Esophagus muscularis mucosa (tissue), 4 donors: Measurements from ENCODE around the gene ELK3.

Experiments
- CTCF ChIP-seq, 3 experiments: fragments of 200-600 bp in 2 of 3; fragments of 450-650 bp in 1 of 3; sonication (generic) in 2 of 3; IDR thresholded peaks; one replicate each; pipeline ENCODE4 v1.5.1; 2017 to 2019; ENCODE audit warnings: antibody characterized with exemption in 3 of 3, mild to moderate bottlenecking in 2 of 3, moderate library complexity in 1 of 3
- EP300 ChIP-seq: sonication (generic); formaldehyde crosslinking; IDR thresholded peaks from one replicate; pipeline ENCODE4 v1.6.1; 2017; ENCODE audit warnings: antibody characterized with exemption
- POLR2A ChIP-seq: fragments of 450-650 bp; IDR thresholded peaks from one replicate; pipeline ENCODE4 v1.6.1; 2017; ENCODE audit warnings: antibody characterized with exemption, moderate library complexity, mild to moderate bottlenecking, low read depth

- TF ChIP-seq CTCF (IDR thresholded peaks at IDR 0.05) = no peak
- TF ChIP-seq EP300 = no peak
- no peak for TF ChIP-seq POLR2A
Observed at GRCh38 chr12:96244826-96245225, 50.7 kb downstream of the ELK3 start.
